Measurements from ENCODE around the gene SMAD7.

The SMAD7 gene

DNA sequence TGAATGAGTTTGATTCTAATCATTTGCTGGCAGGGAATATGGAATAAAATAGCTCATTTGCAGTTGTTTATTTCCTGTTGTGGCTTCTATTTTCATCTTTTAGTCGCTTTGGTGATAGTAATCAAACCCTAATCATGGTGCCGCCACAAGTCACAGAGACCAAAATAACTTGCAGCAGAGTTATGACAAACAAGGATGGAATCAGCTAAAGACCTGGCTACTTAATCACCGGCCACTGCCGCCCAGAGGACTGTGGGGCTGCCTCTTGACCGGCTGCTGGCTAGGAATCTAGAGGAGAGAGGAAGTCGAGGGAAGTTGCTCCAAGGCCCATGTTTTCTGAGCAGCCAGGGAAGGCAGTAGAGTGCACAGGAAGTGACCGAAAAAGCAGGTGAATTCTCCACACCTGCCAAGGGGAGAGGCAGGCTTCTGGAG, 5.1 kb upstream of the SMAD7 start:
- H3K36me3 ChIP-seq (ENCODE audit: insufficient read depth, low read length) = no peaks in the 10 kb centered on the region
- peaks cover 48% of the 10 kb centered on the region for H3K4me1 ChIP-seq (ENCODE audit: control insufficient read depth, insufficient read depth, low read length)
- peak overlapping the region; percentile 55 for H3K9ac ChIP-seq (ENCODE audit: low read depth, low read length)

DNA sequence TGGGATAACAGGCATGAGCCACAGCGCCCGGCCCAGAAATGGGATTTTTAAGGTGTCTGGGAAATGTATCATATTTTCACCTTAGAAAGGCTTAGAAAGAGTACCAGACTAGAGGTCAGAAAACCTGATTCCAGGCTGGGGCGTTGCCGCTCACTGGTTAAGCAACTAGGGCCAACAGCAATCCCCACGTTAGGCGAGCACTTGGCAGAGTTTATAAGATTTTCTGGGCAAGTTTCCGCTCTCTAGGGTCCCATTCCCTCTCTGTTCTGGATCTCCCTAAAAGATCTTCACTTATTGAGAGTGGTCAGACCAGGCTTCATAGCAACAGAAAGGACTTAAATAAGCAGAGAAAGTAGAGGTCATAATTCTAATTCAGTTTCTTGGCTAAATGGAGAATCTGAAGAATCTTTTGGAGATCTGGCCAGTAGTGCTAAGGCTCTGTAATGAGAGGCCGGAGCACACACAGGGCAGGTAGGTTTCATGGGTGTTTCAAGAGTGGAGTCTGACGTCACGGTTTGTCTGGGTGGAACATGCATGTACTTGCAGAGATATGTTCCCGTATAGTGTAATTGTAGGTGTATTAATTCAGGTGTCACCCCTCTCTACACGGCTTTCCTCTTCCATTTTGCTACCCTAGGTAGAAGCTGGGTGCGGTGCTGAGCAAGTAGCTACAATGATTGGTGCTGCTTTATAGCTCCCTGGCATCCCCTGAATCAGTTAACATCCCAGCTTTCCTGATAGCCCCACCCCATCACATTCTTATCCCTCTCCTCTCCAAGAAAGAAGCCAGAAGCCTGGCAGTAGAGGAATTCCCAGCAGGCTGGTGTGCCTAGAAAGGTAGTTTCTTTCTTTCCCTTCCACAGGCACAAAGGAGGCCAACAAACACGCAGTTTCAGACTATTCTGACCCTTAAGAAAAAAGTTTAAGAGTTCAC, 4.4 kb upstream of the SMAD7 start:
- Histone ChIP-seq H3K9me3 (replicated peaks; ENCODE audit: low read length) (no peaks in the 10 kb centered on the region), H3K4me3 (ENCODE audit: low read length) (no peak overlapping the region), H3K27me3 (ENCODE audit: control insufficient read depth, insufficient read depth, low read length) (no peaks in the 10 kb centered on the region), H3K4me1 (ENCODE audit: control insufficient read depth, insufficient read depth, low read length) (peaks cover 42% of the 10 kb centered on the region), H3K4me2 (ENCODE audit: low read length) (peak overlapping the region; percentile 27), H3K9ac (ENCODE audit: low read depth, low read length) (peak overlapping the region; percentile 50), H3K36me3 (ENCODE audit: insufficient read depth, low read length) (peaks cover 3% of the 10 kb centered on the region)

More for the DNA sequence above, 5.1 kb upstream of the SMAD7 start:
- peak overlapping the region; percentile 55 for H3K4me2 ChIP-seq (ENCODE audit: low read length)
- H3K4me3 ChIP-seq (ENCODE audit: low read length) = peak overlapping the region; percentile 6
- H3K27me3 ChIP-seq (ENCODE audit: control insufficient read depth, insufficient read depth, low read length) = no peaks in the 10 kb centered on the region
- no peaks in the 10 kb centered on the region for H3K9me3 ChIP-seq (replicated peaks; ENCODE audit: low read length)

DNA sequence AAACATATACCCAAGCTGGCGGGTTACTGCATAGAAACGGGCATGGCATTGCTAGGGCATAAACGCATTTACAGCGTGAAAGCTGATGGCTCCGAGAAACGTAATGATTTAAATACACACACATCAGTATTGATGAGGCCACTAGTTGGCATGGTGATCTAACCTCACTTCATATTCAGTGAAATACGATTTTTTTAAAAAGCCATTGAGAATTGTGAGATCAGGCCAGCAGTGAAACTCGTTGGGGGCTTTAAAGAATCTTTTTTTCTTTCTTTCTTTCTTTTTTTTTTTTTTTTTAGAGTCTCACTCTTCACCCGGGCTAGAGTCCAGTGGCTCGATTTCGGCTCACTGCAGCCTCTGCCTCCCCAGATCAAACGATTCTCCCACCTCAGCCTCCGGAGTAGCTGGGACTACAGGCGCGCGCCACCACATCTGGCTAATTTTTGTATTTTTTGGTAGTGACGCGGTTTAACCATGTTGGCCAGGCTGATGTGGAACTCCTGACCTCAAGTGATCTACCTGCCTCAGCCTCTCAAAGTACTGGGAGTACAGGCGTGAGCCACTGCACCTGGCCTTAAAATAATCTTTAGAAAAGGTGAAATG, 2.4 kb upstream of the SMAD7 start:
- H3K27me3 ChIP-seq (ENCODE audit: control insufficient read depth, insufficient read depth, low read length) = no peaks in the 10 kb centered on the region
- H3K4me1 ChIP-seq (ENCODE audit: control insufficient read depth, insufficient read depth, low read length) = peaks cover 37% of the 10 kb centered on the region
- peak overlapping the region; percentile 98 for H3K9ac ChIP-seq (ENCODE audit: low read depth, low read length)
- peak overlapping the region; percentile 98 for H3K4me2 ChIP-seq (ENCODE audit: low read length)
- H3K36me3 ChIP-seq (ENCODE audit: insufficient read depth, low read length) = peaks cover 21% of the 10 kb centered on the region
- H3K4me3 ChIP-seq (ENCODE audit: low read length) = peak overlapping the region; percentile 85
- H3K9me3 ChIP-seq (replicated peaks; ENCODE audit: low read length) = no peaks in the 10 kb centered on the region

DNA sequence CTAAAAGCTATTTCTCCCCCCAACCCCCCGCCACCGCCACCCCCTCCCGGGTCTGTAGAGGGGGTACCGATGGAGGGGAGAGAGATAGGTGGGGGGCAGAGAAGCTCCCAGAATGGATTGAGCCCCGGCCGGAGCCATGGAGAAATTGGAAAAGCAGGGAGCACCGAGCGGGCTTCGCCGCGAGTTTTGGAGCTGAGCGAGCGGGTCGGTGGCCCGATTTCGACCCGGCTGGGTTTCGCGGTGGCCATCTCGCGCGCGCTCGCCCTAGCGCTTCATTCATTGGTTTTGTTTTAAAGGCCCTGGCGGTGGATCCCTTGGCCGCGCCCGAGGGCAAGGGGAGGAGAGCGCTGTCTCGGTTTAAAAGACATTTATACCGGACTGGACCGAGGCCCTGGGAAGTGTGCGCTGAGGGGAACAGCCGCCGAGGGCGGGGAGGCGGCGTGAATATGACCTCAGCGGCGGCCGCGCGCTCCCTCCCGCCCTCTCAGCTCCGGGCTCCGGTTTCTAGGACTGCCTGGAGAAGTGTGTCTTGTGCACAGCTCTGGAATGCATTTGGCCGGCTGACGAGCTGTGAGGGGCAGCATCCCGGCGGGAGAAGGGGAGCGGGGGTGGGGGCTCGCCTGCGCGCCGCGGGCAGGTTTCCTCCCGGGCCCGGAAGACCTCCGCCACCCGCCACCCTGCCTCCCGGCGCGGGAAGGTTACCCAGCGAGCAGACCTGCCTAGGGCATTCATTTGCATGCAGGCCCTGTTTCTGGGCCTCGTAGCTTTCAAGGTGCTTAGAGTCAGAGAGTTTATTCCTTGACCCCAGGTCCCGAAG, 1.7 kb upstream of the SMAD7 start:
- peak overlapping the region; percentile 85 for H3K4me3 ChIP-seq (ENCODE audit: low read length)

DNA sequence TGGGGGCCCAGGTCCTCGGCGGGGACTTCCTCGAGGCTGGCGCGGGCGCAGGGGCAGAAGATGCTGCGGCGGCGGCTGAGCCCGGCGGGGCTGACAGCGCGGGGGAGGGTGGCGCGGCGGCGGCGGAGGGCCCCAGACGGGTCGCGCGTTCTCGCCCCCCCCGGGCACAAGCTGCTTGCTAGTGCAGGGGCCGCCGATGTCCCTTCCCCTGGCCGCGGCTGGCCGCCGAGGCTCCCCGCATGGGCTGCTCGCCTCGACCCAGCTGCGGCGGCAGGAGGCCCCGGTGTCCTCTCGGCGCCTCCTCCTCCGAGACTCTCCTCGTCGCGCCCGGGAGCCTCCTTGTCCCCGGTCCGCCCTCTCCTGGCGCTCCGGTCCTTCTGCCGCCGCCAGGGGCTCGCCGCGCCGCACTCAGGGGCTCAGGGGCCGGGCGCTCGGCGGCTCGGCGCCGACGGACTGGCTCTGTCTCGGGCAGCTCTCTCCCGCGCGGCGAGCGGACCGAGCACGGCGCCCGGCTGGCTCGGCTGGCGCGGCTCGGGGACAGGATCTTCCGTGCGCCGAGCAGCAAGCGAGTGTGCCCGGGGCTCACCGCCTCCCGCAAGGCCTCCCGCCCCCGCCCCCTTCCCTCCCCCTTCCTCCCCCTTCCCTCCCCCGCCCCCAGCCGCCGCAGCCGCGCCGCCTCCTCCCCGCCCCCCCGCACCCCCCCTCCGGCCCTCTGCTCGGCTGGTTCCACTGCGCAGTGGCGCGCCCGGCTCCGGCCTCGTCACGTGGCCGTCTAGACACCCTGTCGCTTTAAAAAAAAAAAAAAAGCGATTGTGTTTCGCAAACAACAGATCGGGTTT, 902 bp upstream of the SMAD7 start:
- H3K27me3 ChIP-seq (ENCODE audit: control insufficient read depth, insufficient read depth, low read length) = no peaks in the 10 kb centered on the region
- H3K4me1 ChIP-seq (ENCODE audit: control insufficient read depth, insufficient read depth, low read length) = peaks cover 30% of the 10 kb centered on the region
- peak overlapping the region; percentile 98 for H3K4me2 ChIP-seq (ENCODE audit: low read length)
- H3K4me3 ChIP-seq (ENCODE audit: low read length) = peak overlapping the region; percentile 85
- H3K36me3 ChIP-seq (ENCODE audit: insufficient read depth, low read length) = peaks cover 36% of the 10 kb centered on the region
- peak overlapping the region; percentile 98 for H3K9ac ChIP-seq (ENCODE audit: low read depth, low read length)
- no peaks in the 10 kb centered on the region for H3K9me3 ChIP-seq (replicated peaks; ENCODE audit: low read length)

More for the DNA sequence above, 1.7 kb upstream of the SMAD7 start:
- Histone ChIP-seq H3K9ac (ENCODE audit: low read depth, low read length) (peak overlapping the region; percentile 98), H3K4me1 (ENCODE audit: control insufficient read depth, insufficient read depth, low read length) (peaks cover 31% of the 10 kb centered on the region), H3K4me2 (ENCODE audit: low read length) (peak overlapping the region; percentile 98), H3K27me3 (ENCODE audit: control insufficient read depth, insufficient read depth, low read length) (no peaks in the 10 kb centered on the region), H3K9me3 (replicated peaks; ENCODE audit: low read length) (no peaks in the 10 kb centered on the region), H3K36me3 (ENCODE audit: insufficient read depth, low read length) (peaks cover 28% of the 10 kb centered on the region)

DNA sequence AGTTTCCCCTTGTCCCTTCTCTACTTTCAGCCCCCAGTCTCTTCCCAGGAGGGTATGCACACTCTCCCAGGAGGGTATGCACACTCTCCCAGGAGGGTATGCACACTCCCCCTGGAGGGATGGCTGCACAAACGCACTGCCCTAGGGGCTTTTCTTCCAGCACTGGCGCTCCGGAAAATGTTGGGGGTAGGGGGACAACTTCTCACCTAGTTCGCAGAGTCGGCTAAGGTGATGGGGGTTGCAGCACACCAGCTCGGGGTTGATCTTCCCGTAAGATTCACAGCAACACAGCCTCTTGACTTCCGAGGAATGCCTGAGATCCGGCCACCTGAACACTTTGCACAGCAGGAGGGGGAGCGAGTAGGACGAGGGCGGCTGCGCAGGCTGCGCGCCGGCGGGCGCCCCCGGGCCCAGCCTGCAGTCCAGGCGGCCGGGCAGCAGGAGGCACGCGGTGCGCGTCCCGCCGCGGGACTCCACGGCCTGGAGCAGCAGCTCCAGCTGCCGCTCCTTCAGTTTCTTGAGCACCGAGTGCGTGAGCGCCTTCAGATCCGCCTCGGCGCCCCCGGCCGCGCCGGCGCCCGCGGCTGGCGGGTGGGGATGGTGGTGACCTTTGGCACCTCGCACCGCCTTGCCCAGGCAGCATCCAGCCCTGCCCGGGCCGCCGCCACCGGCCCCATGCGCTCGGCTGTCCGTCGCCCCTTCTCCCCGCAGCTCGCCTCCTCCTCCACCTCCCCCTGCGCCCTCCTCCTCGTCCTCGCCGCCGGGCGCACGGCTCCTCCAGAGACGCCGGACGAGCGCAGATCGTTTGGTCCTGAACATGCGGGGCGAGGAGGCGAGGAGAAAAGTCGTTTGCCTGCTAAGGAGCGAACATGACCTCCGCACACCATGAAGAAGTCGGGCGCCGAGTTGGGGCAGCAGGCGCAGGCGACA, 894 bp downstream of the SMAD7 start:
- H3K36me3 ChIP-seq (ENCODE audit: insufficient read depth, low read length) = peaks cover 52% of the 10 kb centered on the region
- H3K9ac ChIP-seq (ENCODE audit: low read depth, low read length) = peak overlapping the region; percentile 95
- H3K4me2 ChIP-seq (ENCODE audit: low read length) = peak overlapping the region; percentile 97
- no peaks in the 10 kb centered on the region for H3K9me3 ChIP-seq (replicated peaks; ENCODE audit: low read length)
- H3K4me3 ChIP-seq (ENCODE audit: low read length) = peak overlapping the region; percentile 84
- H3K27me3 ChIP-seq (ENCODE audit: control insufficient read depth, insufficient read depth, low read length) = no peaks in the 10 kb centered on the region
- peaks cover 30% of the 10 kb centered on the region for H3K4me1 ChIP-seq (ENCODE audit: control insufficient read depth, insufficient read depth, low read length)

DNA sequence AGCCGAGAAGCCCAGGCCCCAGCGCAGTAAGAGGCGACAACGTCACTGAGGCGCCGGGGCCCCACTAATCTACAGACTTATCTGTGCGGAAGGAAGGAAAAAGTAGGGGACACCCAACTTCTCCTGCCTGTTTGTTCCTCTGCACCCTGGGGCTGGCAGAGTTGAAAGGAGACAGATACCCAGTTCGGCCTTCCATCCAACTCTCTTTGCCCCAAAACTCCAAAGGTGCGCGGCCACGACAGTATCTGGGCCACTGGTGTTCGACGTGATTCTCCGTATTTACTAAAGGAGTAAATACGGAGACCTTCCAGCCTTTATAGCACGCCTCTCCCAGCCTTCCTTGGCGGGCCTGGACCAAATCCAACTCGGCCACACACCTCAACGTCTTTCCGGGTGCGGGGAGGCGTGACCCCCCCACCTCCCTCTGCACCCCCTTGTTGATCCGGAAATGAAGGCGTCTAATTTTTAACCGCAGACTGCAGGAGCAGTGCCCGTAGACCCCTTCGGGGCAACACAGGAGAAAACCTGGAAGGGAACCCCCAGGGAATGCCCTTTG, 1.6 kb downstream of the SMAD7 start:
- Histone ChIP-seq H3K4me2 (ENCODE audit: low read length) (peak overlapping the region; percentile 97), H3K9me3 (replicated peaks; ENCODE audit: low read length) (no peaks in the 10 kb centered on the region), H3K27me3 (ENCODE audit: control insufficient read depth, insufficient read depth, low read length) (no peaks in the 10 kb centered on the region), H3K9ac (ENCODE audit: low read depth, low read length) (peak overlapping the region; percentile 95), H3K36me3 (ENCODE audit: insufficient read depth, low read length) (peaks cover 60% of the 10 kb centered on the region), H3K4me3 (ENCODE audit: low read length) (peak overlapping the region; percentile 84), H3K4me1 (ENCODE audit: control insufficient read depth, insufficient read depth, low read length) (peaks cover 37% of the 10 kb centered on the region)

DNA sequence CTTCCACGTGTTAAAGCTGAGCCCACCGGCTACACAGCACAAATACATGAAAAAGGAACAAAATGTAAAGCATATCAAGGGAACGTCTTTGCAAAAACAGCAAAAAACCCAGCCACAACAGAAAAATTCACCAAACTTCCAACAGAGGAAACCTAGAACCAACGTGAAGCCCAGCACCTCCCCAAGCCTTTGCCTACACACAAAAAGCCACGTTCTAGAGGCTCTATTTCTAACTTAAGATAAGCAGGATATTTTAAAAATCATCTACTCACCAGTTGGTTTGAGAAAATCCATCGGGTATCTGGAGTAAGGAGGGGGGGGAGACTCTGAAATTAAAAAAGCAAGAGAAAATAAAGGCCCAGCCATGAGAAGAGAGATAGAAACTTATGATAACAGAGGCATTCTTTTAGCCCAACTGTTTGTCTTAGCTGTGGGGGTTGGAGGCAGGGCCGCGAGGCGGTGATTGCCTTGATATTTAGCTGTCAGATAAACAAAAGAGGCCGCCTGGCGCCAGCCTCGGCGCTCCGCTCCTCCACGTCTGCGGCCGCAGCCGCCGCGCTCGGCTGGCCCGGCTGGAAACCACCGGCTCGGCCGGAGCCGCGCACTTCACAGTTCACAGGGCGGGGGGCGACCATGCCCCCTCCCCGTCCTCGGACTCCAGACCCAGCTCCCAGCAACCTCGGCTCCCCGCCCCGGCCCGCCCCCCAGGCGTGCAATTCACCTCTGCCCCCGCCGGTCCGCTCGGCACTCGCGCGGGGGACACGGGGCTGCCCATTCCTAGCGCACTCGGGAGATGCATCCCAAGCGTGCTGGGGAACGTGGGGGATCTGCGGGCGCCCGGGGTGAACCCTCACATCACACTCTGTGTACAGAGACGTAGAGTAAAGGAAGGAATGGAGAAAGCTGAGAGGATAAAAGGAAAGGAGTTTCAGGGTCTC, 2.4 kb downstream of the SMAD7 start:
- H3K9ac ChIP-seq (ENCODE audit: low read depth, low read length) = peak overlapping the region; percentile 95
- H3K9me3 ChIP-seq (replicated peaks; ENCODE audit: low read length) = no peaks in the 10 kb centered on the region
- H3K36me3 ChIP-seq (ENCODE audit: insufficient read depth, low read length) = peaks cover 67% of the 10 kb centered on the region
- H3K4me2 ChIP-seq (ENCODE audit: low read length) = peak overlapping the region; percentile 97
- H3K4me3 ChIP-seq (ENCODE audit: low read length) = peak overlapping the region; percentile 84
- peaks cover 44% of the 10 kb centered on the region for H3K4me1 ChIP-seq (ENCODE audit: control insufficient read depth, insufficient read depth, low read length)
- H3K27me3 ChIP-seq (ENCODE audit: control insufficient read depth, insufficient read depth, low read length) = no peaks in the 10 kb centered on the region

DNA sequence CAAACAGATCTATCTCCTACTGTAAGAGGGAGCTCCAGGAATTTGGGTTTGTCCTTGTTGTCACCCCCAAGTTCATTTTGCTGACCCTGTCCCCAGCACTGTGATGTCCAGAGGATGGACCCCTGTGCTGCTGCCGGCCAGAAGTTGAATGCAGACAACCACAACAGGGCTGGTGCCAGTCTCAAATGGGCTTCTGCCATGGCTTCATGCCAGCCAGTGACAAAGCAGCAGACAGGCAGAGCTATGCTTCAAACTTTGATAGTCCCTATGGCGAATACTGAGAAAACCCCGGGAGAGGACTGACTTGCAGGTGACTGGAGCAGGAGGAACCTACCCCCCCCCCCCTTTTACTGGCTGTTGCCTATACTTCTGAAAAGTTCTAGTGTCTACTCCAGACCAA, 3.2 kb downstream of the SMAD7 start:
- Histone ChIP-seq H3K36me3 (ENCODE audit: insufficient read depth, low read length) (peaks cover 71% of the 10 kb centered on the region), H3K4me3 (ENCODE audit: low read length) (peak overlapping the region; percentile 84), H3K9ac (ENCODE audit: low read depth, low read length) (peak overlapping the region; percentile 95), H3K27me3 (ENCODE audit: control insufficient read depth, insufficient read depth, low read length) (no peaks in the 10 kb centered on the region), H3K9me3 (replicated peaks; ENCODE audit: low read length) (no peaks in the 10 kb centered on the region), H3K4me2 (ENCODE audit: low read length) (peak overlapping the region; percentile 97), H3K4me1 (ENCODE audit: control insufficient read depth, insufficient read depth, low read length) (peaks cover 46% of the 10 kb centered on the region)

All from skeletal muscle satellite cell (primary cell).